ENCODE data around the gene FILIP1.
A peak's percentile ranks its signal among the peaks of the same experiment; 100 is the strongest.

FILIP1 gene

GRCh38 chr6:75272145-75272840 lies 221.3 kb downstream of the FILIP1 start:
- H3K27ac ChIP-seq = no peak overlapping the region
- no peak for TF ChIP-seq CTCF (conservative IDR thresholded peaks at IDR 0.05)
- no peak for TF ChIP-seq ZFX (IDR thresholded peaks at IDR 0.05)

GRCh38 chr6:75268988-75269354 lies 224.6 kb downstream of the FILIP1 start:
- H3K27ac ChIP-seq = no peak overlapping the region
- no peak for TF ChIP-seq CTCF (conservative IDR thresholded peaks at IDR 0.05)
- no peak for TF ChIP-seq ZFX (IDR thresholded peaks at IDR 0.05)

GRCh38 chr6:75268121-75268987 lies 225.2 kb downstream of the FILIP1 start:
- no peak for TF ChIP-seq CTCF (conservative IDR thresholded peaks at IDR 0.05)
- no peak for TF ChIP-seq ZFX (IDR thresholded peaks at IDR 0.05)
- H3K27ac ChIP-seq = no peak overlapping the region

GRCh38 chr6:75267461-75267860 lies 226.1 kb downstream of the FILIP1 start:
- no peak overlapping the region for H3K27ac ChIP-seq
- TF ChIP-seq CTCF (conservative IDR thresholded peaks at IDR 0.05) = no peak
- TF ChIP-seq ZFX (IDR thresholded peaks at IDR 0.05) = no peak

DNA sequence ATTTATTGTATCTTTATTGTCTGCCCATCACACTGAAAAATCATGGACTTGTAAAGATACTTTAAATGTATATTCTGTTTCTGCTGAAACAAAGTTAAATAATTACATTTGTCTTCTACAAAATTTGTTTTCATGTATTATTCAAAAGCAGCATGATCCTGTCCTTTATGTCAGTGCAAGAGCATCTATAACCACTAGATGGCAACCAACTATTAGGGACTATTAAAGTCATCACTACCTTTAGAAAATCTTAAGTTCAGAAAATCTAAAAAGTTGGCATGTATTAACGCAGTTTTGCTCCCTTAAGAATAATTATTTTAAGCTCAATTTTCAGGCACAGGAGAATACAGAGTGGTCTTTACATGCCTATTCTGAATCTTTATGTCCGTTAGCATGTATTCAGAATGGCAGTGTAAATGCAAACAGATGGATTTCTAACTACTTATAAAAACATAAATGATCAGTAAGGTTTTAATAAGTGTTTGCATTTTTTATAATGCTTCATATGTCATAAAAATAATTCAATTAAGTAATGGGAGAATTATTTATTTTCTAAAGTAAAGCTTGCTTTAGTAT lies 226.8 kb downstream of the FILIP1 start:
- peak; percentile 88 for TF ChIP-seq CTCF (conservative IDR thresholded peaks at IDR 0.05)
- no peak for TF ChIP-seq ZFX (IDR thresholded peaks at IDR 0.05)
- no peak overlapping the region for H3K27ac ChIP-seq

DNA sequence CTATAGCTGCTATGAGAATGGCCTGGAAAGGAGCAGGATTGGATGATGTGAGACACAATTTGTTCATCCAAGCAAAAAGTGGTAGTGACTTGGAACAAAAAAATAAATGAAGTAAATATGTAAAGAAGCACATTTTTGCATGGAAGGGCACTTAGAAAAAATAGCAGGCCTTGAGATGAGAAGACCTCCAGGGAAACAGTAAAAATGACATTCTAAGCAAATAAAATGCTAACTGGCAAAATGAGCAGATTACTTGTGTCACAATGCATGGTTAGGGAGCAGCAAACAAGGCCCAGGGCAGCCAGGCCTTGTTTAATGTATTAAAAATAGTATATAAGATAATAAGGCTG lies 230.2 kb downstream of the FILIP1 start:
- no peak overlapping the region for H3K27ac ChIP-seq
- TF ChIP-seq CTCF (conservative IDR thresholded peaks at IDR 0.05) = no peak
- no peak for TF ChIP-seq ZFX (IDR thresholded peaks at IDR 0.05)
